Left cardiac atrium (tissue), 4 donors: Measurements from ENCODE around the gene NCBP2L. TPM values are rescaled to one million over a fixed set of nuclear protein-coding genes. Genes with fewer than 3 reads are reported as not detected.
A peak's percentile ranks its signal among the peaks of the same experiment; 100 is the strongest.

Experiments used
- ATAC-seq, 2 donors: fragments of 200-7000 bp; cut with Tn5 transposase; one replicate each; pipeline ENCODE4 v1.9.1; 2020; ENCODE audit warnings: mild to moderate bottlenecking in 2 of 2, moderate library complexity in 2 of 2
- DNase-seq: peaks from one replicate; pipeline ENCODE4 v3.0.0-alpha.2; 2020
- intact Hi-C, 2 donors: fragments of 100-400 bp; cut with DNase I; formaldehyde crosslinking; loops; one replicate each; pipeline versions ENCODE4 v1.14.1 to v1.15.1; 2022 to 2023
- total RNA-seq, 2 donors: library from RNA; stranded (reverse); fragmentation: NEBNext Ultra II Directional; extraction: Animal tissue kit (Norgen Biotek cat#: 25700); gene quantifications; one replicate each; pipeline ENCODE4 v1.2.1, GENCODE V29; 2021
- donor health status: DM: no; HTN: yes; CAD: no.
- donor health status: DM: no; HTN: yes; CAD: no; lungs with severe emphysema.
- donor health status: DM: yes; HTN: yes; CAD: no.
- donor health status: Dilated cardiomyopathy.

The NCBP2L gene
- total RNA-seq, 2 donors from 2014 or later, result not detected

GRCh38 chrX:107750263-107750662 lies 27.3 kb upstream of the NCBP2L start:
- no peak for DNase-seq

GRCh38 chrX:107750861-107751445 lies 26.6 kb upstream of the NCBP2L start:
- no peak for ATAC-seq
- no peak for DNase-seq
- intact Hi-C loops, result no loop called here

More at GRCh38 chrX:107750263-107750662, 27.3 kb upstream of the NCBP2L start:
- no peak for ATAC-seq
- intact Hi-C loops, result no loop called here

- ATAC-seq, result no peak
- intact Hi-C loops, result no loop called here
- no peak for DNase-seq
These were observed 25.5 kb upstream of the NCBP2L start for GRCh38 chrX:107752043-107752442.

GRCh38 chrX:107752714-107753113 lies 24.8 kb upstream of the NCBP2L start:
- ATAC-seq (no peak), DNase-seq (no peak)
- intact Hi-C loops, result no loop called here

- no peak for DNase-seq
- intact Hi-C loops, result no loop called here
- peak; percentile 27 to 60 for ATAC-seq
These were observed 24.3 kb upstream of the NCBP2L start for GRCh38 chrX:107753187-107753586.

- peak; percentile 80 to 87 for ATAC-seq
- intact Hi-C loops, result no loop called here
- no peak for DNase-seq
These were observed 21.8 kb upstream of the NCBP2L start for GRCh38 chrX:107755721-107756120.

GRCh38 chrX:107758231-107758766 lies 19.2 kb upstream of the NCBP2L start:
- DNase-seq (no peak), ATAC-seq (no peak)
- intact Hi-C loops, result no loop called here

GRCh38 chrX:107760304-107761077 lies 17.0 kb upstream of the NCBP2L start:
- no peak for DNase-seq

GRCh38 chrX:107763647-107764046 lies 13.9 kb upstream of the NCBP2L start:
- no peak for ATAC-seq
- intact Hi-C loops, result no loop called here
- DNase-seq, result no peak

More at GRCh38 chrX:107760304-107761077, 17.0 kb upstream of the NCBP2L start:
- ATAC-seq, result no peak
- intact Hi-C loops, result no loop called here

- intact Hi-C loops, result loop anchor here in 1 of 2 donors (5.0 kb wide), 1 partner anchor 38 kb away; no protein-coding TSS in a partner anchor
- no peak for DNase-seq
- ATAC-seq, result no peak
These were observed 12.5 kb upstream of the NCBP2L start for GRCh38 chrX:107764845-107765608.

- DNase-seq, result peak; percentile 49
- intact Hi-C loops, result loop anchor here in 1 of 2 donors (5.0 kb wide), 1 partner anchor 39 kb away; no protein-coding TSS in a partner anchor
- ATAC-seq, result peak; percentile 90 to 95
These were observed 10.9 kb upstream of the NCBP2L start for GRCh38 chrX:107766470-107767150.

- DNase-seq (no peak), ATAC-seq (no peak)
- intact Hi-C loops, result loop anchor here in 1 of 2 donors (5.0 kb wide), 1 partner anchor 41 kb away; no protein-coding TSS in a partner anchor
These were observed 9.5 kb upstream of the NCBP2L start for GRCh38 chrX:107768051-107768450.

GRCh38 chrX:107769581-107770317 lies 7.8 kb upstream of the NCBP2L start:
- intact Hi-C loops, result loop anchor here (5.0 kb wide), 2 partner anchors 42 to 97 kb away; no protein-coding TSS in a partner anchor
- DNase-seq (no peak), ATAC-seq (no peak)

GRCh38 chrX:107773206-107773605 lies 4.3 kb upstream of the NCBP2L start:
- no peak for ATAC-seq
- intact Hi-C loops, result loop anchor here in 1 of 2 donors (5.0 kb wide), 1 partner anchor 101 kb away; no protein-coding TSS in a partner anchor
- no peak for DNase-seq

GRCh38 chrX:107773906-107774435 lies 3.6 kb upstream of the NCBP2L start:
- ATAC-seq (no peak), DNase-seq (no peak)
- intact Hi-C loops, result loop anchor here in 1 of 2 donors (5.0 kb wide), 1 partner anchor 102 kb away; no protein-coding TSS in a partner anchor

- ATAC-seq (peak; percentile 2), DNase-seq (no peak)
- intact Hi-C loops, result loop anchor here (5.0 kb wide), 2 partner anchors 58 to 103 kb away; no protein-coding TSS in a partner anchor
These were observed 2.4 kb upstream of the NCBP2L start for GRCh38 chrX:107775000-107775733.
